Vagina (tissue), 2 donors: Measurements from ENCODE around the gene NDUFS8. TPM values are rescaled to one million over a fixed set of nuclear protein-coding genes. Genes with fewer than 3 reads are reported as not detected.
A peak's percentile ranks its signal among the peaks of the same experiment; 100 is the strongest.

ENCODE experiments used
- DNase-seq, 2 donors: peaks; one replicate each; pipeline ENCODE4 v3.0.0-alpha.2; 2017; ENCODE audit errors: extremely low spot score in 2 of 2
- H3K27ac ChIP-seq: fragments of 200-600 bp; sonication (generic); one replicate; pipeline ENCODE4 v1.5.1; 2019
- H3K27me3 ChIP-seq: fragments of 200-600 bp; sonication (generic); one replicate; pipeline ENCODE4 v1.5.1; 2019
- H3K36me3 ChIP-seq, 2 donors: fragments of 200-600 bp; sonication (generic); one replicate each; pipeline ENCODE4 v1.5.1; 2017 to 2019
- H3K4me1 ChIP-seq: fragments of 200-600 bp; sonication (generic); one replicate; pipeline ENCODE4 v1.5.1; 2019
- H3K4me3 ChIP-seq, 2 donors: fragments of 200-600 bp; sonication (generic); 1 replicate in 1 of 2; 2 replicates in 1 of 2; pipeline ENCODE4 v1.5.1; 2016 to 2019
- H3K9me3 ChIP-seq: fragments of 200-600 bp; sonication (generic); one replicate; pipeline ENCODE4 v1.5.1; 2019
- CTCF ChIP-seq, 3 experiments: fragments of 450-650 bp in 2 of 3; fragments of 200-600 bp in 1 of 3; sonication (generic) in 1 of 3; IDR thresholded peaks; one replicate each; pipeline ENCODE4 v1.5.1; 2017 to 2019; ENCODE audit warnings: antibody characterized with exemption in 3 of 3, mild to moderate bottlenecking in 2 of 3, moderate library complexity in 2 of 3
- POLR2A ChIP-seq, 2 donors: fragments of 450-650 bp; IDR thresholded peaks; one replicate each; pipeline ENCODE4 v1.6.1; 2017; ENCODE audit warnings: antibody characterized with exemption in 2 of 2, mild to moderate bottlenecking in 2 of 2, moderate library complexity in 2 of 2
- POLR2AphosphoS5 ChIP-seq, 2 donors: sonication (generic); formaldehyde crosslinking; IDR thresholded peaks; one replicate each; pipeline ENCODE4 v1.9.0; 2017; ENCODE audit warnings: antibody characterized with exemption in 2 of 2, mild to moderate bottlenecking in 2 of 2, low read depth in 1 of 2; ENCODE audit not compliant: insufficient read depth in 1 of 2
- intact Hi-C: fragments of 100-400 bp; cut with DNase I; formaldehyde crosslinking; loops from one replicate; pipeline ENCODE4 v1.15.1; 2023
- total RNA-seq: library from RNA; depleted of rRNA; stranded (reverse); fragments of >200 nt; gene quantifications from one replicate; pipeline ENCODE4 v1.2.3, GENCODE V29; 2016

NDUFS8 gene
- total RNA-seq, 1 donor from 2014 or later: 118 TPM

DNA sequence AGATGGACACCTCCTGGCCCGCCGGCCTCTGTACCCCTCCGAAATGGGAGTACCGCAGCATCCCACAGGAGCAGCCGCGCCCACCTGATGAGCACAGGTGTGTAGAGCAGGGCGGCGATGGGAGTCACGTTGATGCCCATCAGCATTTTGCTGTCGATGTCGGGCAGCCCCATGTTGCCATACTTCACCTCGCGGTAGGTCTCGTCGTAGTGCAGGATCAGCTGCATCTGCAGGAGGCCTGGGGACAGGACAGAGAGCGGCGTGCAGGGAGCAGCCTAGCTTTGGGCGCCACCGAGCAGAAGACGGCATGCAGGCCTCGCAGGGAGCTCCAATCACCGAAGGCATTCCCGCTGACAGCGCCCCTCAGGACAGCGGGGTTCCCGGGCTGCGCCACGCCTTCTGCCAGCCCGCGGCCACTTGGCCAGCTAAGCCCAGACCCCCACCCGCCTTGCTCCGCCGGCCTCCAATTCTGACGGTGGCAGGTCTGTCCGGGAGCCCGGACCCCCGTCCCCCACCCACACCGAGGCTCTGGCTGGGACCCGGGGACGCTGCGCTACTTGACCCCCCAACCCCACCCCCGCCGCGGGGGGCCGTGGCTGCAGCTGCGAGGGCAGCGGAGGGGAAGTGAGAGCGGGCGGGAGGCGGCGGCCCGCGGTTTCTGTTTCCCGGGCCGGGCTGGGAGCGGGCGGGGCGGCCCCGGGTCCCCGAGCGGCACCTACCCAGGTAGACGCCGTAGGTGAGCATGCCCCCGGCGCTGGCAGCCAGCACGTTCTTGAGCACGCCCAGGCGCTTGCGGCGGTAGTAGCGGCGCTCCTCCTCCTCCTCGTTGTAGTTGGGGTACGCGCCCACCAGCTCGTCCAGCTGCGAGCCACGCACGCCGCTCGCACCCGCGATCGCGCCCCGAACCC lies 27.3 kb upstream of the NDUFS8 start:
- H3K27me3 ChIP-seq: no peaks in the 10 kb centered on the region
- peaks cover 27% of the 10 kb centered on the region for H3K4me1 ChIP-seq
- intact Hi-C loops: no loop called here
- DNase-seq: no peak
- peak overlapping the region; percentile 78 for H3K27ac ChIP-seq
- no peak for TF ChIP-seq CTCF (IDR thresholded peaks at IDR 0.05)
- TF ChIP-seq POLR2AphosphoS5 (IDR thresholded peaks at IDR 0.05; ENCODE audit: insufficient read depth in 1 of 2, low read depth in 1 of 2): no peak
- TF ChIP-seq POLR2A (IDR thresholded peaks at IDR 0.05): no peak
- no peaks in the 10 kb centered on the region for H3K9me3 ChIP-seq
- peak overlapping the region; percentile 71 to 84 for H3K4me3 ChIP-seq
- H3K36me3 ChIP-seq: no peaks in the 10 kb centered on the region

DNA sequence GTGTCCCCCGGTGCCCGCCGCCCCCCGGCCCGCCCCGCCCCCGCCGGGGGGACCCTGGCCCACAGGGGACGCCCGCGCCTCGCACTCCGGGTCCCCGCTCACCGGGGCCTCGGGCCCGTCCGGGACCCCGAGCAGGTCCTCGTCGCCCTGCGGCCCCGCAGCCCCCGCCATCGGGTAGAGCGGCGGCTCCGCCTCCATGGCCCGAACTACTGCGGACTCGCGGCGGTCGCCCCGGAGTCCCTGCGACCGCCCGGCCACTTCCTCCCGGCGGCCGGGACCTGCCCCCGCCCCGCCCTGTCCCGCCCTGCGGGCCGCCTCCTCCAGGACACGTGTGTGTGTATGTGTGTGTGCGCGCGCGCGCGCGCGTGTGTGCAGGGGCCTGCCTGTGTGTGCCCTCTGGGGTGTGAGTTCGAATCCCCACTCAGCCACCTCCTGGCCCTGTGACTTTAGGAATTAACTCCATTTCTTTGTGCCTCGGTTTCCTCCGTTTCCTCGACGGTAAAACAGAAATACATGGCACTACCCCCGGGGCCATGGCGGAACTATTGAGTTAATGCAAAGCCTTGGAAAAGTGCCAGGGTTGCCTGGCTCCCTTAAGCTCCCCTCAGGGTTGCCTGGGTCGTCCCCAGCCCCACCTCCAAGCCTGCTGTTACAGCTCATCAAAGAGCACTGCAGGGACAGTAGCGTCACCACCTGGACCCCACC lies 26.5 kb upstream of the NDUFS8 start, which contains the start of gene UNC93B1:
Gene UNC93B1, minus strand, starts transcription at position 252 of the 705 bp plus-strand sequence. Its CDS starts 54 bp downstream, at position 198.
- DNase-seq: no peak

DNA sequence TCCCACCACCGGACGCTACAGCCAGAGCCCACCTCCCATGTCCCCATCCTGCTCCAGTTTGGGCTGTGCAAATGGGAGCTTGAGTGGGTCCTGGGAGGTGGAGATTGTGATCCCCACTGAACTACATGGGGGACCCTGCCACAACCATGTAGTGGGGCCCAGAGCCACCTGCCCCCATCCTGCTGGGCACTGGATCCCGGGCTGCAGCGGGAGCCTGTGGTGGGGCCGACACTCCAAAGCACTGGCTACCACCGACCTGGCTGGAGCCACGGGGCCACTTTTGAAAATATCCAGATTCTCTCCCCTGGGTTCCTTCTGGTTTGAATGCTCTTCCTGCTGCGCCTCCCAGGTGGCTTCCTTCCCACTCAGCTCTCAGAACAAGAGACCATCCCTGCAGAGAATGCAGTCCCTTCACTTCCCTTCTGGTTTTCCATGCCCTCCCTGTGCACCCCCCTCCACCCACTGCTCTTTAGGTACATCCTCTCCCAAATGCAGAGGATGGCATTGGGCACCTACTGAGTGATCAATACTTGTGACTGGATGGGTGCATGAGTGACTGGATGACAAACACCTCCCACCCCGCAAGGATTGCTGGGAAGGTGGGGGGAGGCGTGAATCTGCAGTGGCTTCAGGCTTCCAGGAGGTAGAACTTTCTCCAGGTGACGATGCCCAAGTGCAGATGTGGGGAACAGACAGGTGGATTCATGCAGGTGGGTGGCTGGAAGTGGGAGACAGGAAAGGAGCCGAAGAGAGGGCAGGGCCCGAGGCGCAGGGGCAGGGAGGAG lies 25.7 kb upstream of the NDUFS8 start:
- Histone ChIP-seq H3K36me3 (no peaks in the 10 kb centered on the region), H3K4me1 (peaks cover 43% of the 10 kb centered on the region), H3K9me3 (no peaks in the 10 kb centered on the region), H3K27ac (no peak overlapping the region), H3K27me3 (no peaks in the 10 kb centered on the region), H3K4me3 (peak overlapping the region; percentile 71 to 84)
- no peak for TF ChIP-seq POLR2A (IDR thresholded peaks at IDR 0.05)
- no peak for TF ChIP-seq POLR2AphosphoS5 (IDR thresholded peaks at IDR 0.05; ENCODE audit: insufficient read depth in 1 of 2, low read depth in 1 of 2)
- TF ChIP-seq CTCF (IDR thresholded peaks at IDR 0.05): no peak
- DNase-seq: no peak
- intact Hi-C loops: no loop called here

More for the DNA sequence above, 26.5 kb upstream of the NDUFS8 start, which contains the start of gene UNC93B1:
- intact Hi-C loops: no loop called here
- Histone ChIP-seq H3K36me3 (no peaks in the 10 kb centered on the region), H3K9me3 (no peaks in the 10 kb centered on the region), H3K27ac (peak within 1 kb of the TSS; percentile 78), H3K4me3 (peak within 1 kb of the TSS; percentile 71 to 84), H3K4me1 (peaks cover 35% of the 10 kb centered on the region), H3K27me3 (no peaks in the 10 kb centered on the region)
- TF ChIP-seq POLR2A (IDR thresholded peaks at IDR 0.05): peak in 1 of 2 donors; percentile 26
- TF ChIP-seq CTCF (IDR thresholded peaks at IDR 0.05): no peak
- TF ChIP-seq POLR2AphosphoS5 (IDR thresholded peaks at IDR 0.05; ENCODE audit: insufficient read depth in 1 of 2, low read depth in 1 of 2): peak in 1 of 2 donors; percentile 28

DNA sequence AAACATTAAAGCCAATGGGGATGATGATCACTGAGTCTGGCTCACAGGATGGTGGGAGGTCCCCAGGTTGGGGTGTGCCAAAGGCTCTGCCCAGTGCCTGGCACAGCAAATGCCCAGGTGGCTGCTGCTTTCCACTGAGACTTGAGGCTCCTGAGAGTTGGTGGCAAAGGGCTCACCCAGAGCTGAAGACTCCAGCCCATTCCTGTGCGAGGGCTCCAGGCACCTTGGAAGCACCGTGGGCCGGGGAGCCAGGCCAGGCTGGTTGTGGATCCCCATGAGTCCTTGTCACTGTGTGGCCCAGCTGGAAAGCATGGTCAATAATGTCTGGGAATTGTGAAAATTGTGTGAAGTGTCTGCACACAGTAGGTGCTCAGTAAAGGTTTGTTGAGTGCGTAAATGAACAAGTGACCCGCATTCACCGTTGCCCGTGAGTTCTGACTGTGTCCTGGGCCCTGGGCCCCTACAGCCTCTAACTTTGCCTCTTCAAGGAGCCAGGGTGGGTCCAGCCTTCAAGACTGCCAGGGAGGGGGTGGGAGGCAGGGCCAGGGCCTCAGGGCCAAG lies 23.8 kb upstream of the NDUFS8 start:
- no peak for DNase-seq
- Histone ChIP-seq H3K27ac (no peak overlapping the region), H3K36me3 (no peaks in the 10 kb centered on the region), H3K27me3 (no peaks in the 10 kb centered on the region), H3K9me3 (no peaks in the 10 kb centered on the region), H3K4me3 (no peak overlapping the region), H3K4me1 (peaks cover 62% of the 10 kb centered on the region)
- intact Hi-C loops: no loop called here
- TF ChIP-seq POLR2A (IDR thresholded peaks at IDR 0.05) (no peak), POLR2AphosphoS5 (IDR thresholded peaks at IDR 0.05; ENCODE audit: insufficient read depth in 1 of 2, low read depth in 1 of 2) (no peak), CTCF (IDR thresholded peaks at IDR 0.05) (no peak)
